Loucy (cell line): ENCODE results near the gene MAN2B2.

ENCODE experiments used
- H2AFZ ChIP-seq: fragments of 200-600 bp; sonication (generic); 2 replicates; pipeline ENCODE4 v1.6.0; 2016; ENCODE audit warnings: antibody characterized with exemption, mild to moderate bottlenecking, low read length, moderate library complexity
- H3F3A ChIP-seq: fragments of 200-600 bp; 2 replicates; pipeline ENCODE4 v1.6.0; 2016; ENCODE audit warnings: antibody characterized with exemption, low read depth, mild to moderate bottlenecking
- H3K27me3 ChIP-seq: fragments of 200-600 bp; sonication (generic); 2 replicates; pipeline ENCODE4 v1.6.1; 2014; ENCODE audit warnings: low read length, mild to moderate bottlenecking; ENCODE audit not compliant: insufficient read depth, poor library complexity, severe bottlenecking
- H3K36me3 ChIP-seq: fragments of 200-600 bp; sonication (generic); 2 replicates; pipeline ENCODE4 v1.6.1; 2016; ENCODE audit warnings: low read length; ENCODE audit not compliant: insufficient read depth
- H3K4me1 ChIP-seq: fragments of 200-600 bp; sonication (generic); 2 replicates; pipeline ENCODE4 v1.5.1; 2014; ENCODE audit warnings: low read length, mild to moderate bottlenecking; ENCODE audit not compliant: insufficient read depth, poor library complexity, severe bottlenecking
- H3K4me2 ChIP-seq: fragments of 200-600 bp; sonication (generic); 2 replicates; pipeline ENCODE4 v1.6.0; 2014; ENCODE audit warnings: antibody characterized with exemption, low read length, low read depth, mild to moderate bottlenecking; ENCODE audit not compliant: poor library complexity, severe bottlenecking
- H3K4me3 ChIP-seq: fragments of 200-600 bp; sonication (generic); 2 replicates; pipeline ENCODE4 v1.5.1; 2014; ENCODE audit warnings: low read length, mild to moderate bottlenecking, mixed read lengths; ENCODE audit not compliant: poor library complexity, severe bottlenecking
- H3K79me2 ChIP-seq: fragments of 200-600 bp; sonication (generic); 2 replicates; pipeline ENCODE4 v1.6.1; 2014; ENCODE audit warnings: low read length; ENCODE audit not compliant: insufficient read depth
- H3K9ac ChIP-seq: fragments of 200-600 bp; sonication (generic); 2 replicates; pipeline ENCODE4 v1.6.0; 2014; ENCODE audit warnings: mild to moderate bottlenecking, low read depth, low read length, moderate library complexity; ENCODE audit not compliant: poor library complexity, severe bottlenecking
- H3K9me2 ChIP-seq: fragments of 200-600 bp; sonication (generic); replicated peaks from 2 replicates; pipeline ENCODE4 v1.6.1; 2016; ENCODE audit warnings: low read depth, low read length, mixed read lengths
- H3K9me3 ChIP-seq: fragments of 200-600 bp; sonication (generic); 2 replicates; pipeline ENCODE4 v1.6.1; 2014; ENCODE audit warnings: mild to moderate bottlenecking, antibody characterized with exemption, low read length, low read depth; ENCODE audit not compliant: insufficient read depth
- H4K20me1 ChIP-seq: fragments of 200-600 bp; sonication (generic); 2 replicates; pipeline ENCODE4 v1.6.0; 2014; ENCODE audit warnings: antibody characterized with exemption, low read length, mild to moderate bottlenecking; ENCODE audit not compliant: insufficient read depth, poor library complexity, severe bottlenecking
- EZH2phosphoT487 ChIP-seq: fragments of 200-600 bp; IDR thresholded peaks from 2 replicates; pipeline ENCODE4 v1.6.1; 2018; ENCODE audit warnings: antibody characterized with exemption, mild to moderate bottlenecking, moderate library complexity, borderline replicate concordance
- TF ChIP-seq, protein P1 (sequence below): fragments of 200-600 bp; sonication (generic); conservative IDR thresholded peaks from 2 replicates; pipeline ENCODE4 v1.5.1; 2014; ENCODE audit warnings: mild to moderate bottlenecking, antibody characterized with exemption, low read length

MAN2B2 gene

DNA sequence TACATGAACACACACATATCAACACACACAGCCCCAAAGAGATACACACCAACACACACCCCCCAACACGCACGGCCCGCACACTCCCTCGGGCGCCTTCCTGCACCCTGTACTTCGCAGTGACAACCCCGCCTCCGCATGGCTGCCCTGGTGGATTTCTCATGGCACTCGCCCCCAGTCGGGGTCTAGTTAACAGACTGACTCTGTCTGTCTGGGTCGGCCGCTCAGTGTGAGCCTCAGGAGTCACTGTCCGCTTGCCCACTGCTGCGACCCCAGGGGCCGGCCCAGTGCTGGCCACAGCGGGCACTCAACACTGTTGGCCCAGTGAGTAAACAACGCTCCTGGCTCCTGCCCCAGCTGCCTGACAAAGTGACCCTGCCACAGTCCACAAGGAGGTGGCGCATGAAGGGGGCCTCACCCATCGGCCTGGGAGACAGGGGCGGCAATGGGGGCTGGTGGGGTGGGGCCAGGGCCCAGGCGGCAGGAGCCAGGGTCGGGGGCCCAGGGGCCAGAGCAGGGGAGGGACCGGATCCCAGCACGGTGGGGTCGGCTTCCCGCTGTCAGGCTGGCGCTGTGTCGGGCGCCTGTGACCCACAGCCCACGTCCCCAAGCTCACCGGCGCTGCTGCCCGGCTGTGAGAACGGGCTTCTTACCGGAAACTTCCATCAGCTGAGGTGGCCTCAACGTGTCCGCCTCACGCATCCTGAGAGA is 40.2 kb upstream of the MAN2B2 start:
- no peak overlapping the region for H2AFZ ChIP-seq
- H3K4me2 ChIP-seq, result no peak overlapping the region
- H3K4me1 ChIP-seq, result no peaks in the 10 kb centered on the region
- no peaks in the 10 kb centered on the region for H3K9me2 ChIP-seq
- no peak overlapping the region for H3K4me3 ChIP-seq
- no peaks in the 10 kb centered on the region for H3K9me3 ChIP-seq
- H3K36me3 ChIP-seq, result no peaks in the 10 kb centered on the region
- H3K9ac ChIP-seq, result no peak overlapping the region
- H4K20me1 ChIP-seq, result no peaks in the 10 kb centered on the region
- H3F3A ChIP-seq, result no peaks in the 10 kb centered on the region
- no peaks in the 10 kb centered on the region for H3K79me2 ChIP-seq
- TF ChIP-seq, protein P1, sequence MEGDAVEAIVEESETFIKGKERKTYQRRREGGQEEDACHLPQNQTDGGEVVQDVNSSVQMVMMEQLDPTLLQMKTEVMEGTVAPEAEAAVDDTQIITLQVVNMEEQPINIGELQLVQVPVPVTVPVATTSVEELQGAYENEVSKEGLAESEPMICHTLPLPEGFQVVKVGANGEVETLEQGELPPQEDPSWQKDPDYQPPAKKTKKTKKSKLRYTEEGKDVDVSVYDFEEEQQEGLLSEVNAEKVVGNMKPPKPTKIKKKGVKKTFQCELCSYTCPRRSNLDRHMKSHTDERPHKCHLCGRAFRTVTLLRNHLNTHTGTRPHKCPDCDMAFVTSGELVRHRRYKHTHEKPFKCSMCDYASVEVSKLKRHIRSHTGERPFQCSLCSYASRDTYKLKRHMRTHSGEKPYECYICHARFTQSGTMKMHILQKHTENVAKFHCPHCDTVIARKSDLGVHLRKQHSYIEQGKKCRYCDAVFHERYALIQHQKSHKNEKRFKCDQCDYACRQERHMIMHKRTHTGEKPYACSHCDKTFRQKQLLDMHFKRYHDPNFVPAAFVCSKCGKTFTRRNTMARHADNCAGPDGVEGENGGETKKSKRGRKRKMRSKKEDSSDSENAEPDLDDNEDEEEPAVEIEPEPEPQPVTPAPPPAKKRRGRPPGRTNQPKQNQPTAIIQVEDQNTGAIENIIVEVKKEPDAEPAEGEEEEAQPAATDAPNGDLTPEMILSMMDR, result no peak
- TF ChIP-seq EZH2phosphoT487, result no peak
- H3K27me3 ChIP-seq, result no peaks in the 10 kb centered on the region

DNA sequence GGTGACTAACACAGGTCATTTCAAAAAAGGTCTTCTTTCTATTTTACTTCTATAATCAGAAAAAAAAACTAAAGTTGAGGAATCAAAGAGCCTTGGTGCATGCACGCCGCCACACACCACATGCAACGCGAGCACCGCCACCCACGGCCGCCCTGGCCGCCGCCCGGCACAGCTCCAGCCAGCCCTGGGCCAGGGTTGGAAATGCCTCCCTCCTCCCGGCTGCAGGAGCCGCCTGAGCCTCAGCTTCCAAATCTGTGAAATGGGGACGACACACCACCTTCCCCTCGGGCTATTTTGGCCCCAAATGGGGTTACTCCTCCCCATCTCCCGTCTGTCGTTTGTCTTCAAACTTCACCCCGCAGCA is 39.7 kb upstream of the MAN2B2 start:
- Histone ChIP-seq H3K4me3 (no peak overlapping the region), H3K9me3 (no peaks in the 10 kb centered on the region), H3K9me2 (no peaks in the 10 kb centered on the region), H3K27me3 (no peaks in the 10 kb centered on the region), H3K9ac (no peak overlapping the region), H2AFZ (no peak overlapping the region), H3K4me1 (no peaks in the 10 kb centered on the region), H3K79me2 (no peaks in the 10 kb centered on the region), H3K4me2 (no peak overlapping the region), H4K20me1 (no peaks in the 10 kb centered on the region), H3F3A (no peaks in the 10 kb centered on the region), H3K36me3 (no peaks in the 10 kb centered on the region)
- no peak for TF ChIP-seq EZH2phosphoT487
- TF ChIP-seq, protein P1, result no peak

DNA sequence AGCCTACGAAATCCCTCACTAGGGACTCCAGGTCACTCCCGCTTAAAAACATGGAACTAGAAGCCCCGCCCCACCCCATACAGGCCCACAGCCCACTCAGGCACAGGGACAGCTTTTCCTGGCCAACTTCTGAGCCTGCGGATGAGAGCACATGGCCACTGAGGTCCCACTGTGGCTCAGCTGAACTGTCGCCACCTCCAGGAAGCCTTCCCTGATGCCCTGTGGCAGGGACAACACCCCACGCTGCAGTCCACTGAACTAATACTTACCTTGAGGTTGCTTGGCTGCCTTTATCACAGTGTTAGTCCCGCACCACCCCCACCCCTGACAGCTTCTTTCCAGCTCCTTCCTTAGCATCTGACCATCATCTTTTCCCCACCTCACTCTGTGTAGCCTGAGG is 39.3 kb upstream of the MAN2B2 start:
- no peaks in the 10 kb centered on the region for H3K9me3 ChIP-seq
- H3K27me3 ChIP-seq, result no peaks in the 10 kb centered on the region
- no peaks in the 10 kb centered on the region for H3K79me2 ChIP-seq
- H3K4me1 ChIP-seq, result no peaks in the 10 kb centered on the region
- TF ChIP-seq, protein P1, result no peak
- no peak for TF ChIP-seq EZH2phosphoT487
- H3K4me2 ChIP-seq, result no peak overlapping the region
- H3K9ac ChIP-seq, result no peak overlapping the region
- H3K9me2 ChIP-seq, result no peaks in the 10 kb centered on the region
- no peaks in the 10 kb centered on the region for H3F3A ChIP-seq
- H3K36me3 ChIP-seq, result no peaks in the 10 kb centered on the region
- no peak overlapping the region for H2AFZ ChIP-seq
- H4K20me1 ChIP-seq, result no peaks in the 10 kb centered on the region
- no peak overlapping the region for H3K4me3 ChIP-seq
